ENCODE measurements around the gene MAGED2. TPM values are rescaled to one million over a fixed set of nuclear protein-coding genes. Genes with fewer than 3 reads are reported as not detected.

MAGED2 gene
- total RNA-seq, 1 experiment from 2014 or later, result 32.4 TPM

- RAD21 ChIA-PET (ENCODE audit: low non-redundant PET in 1 of 2, low total read pairs in 2 of 2, uncharacterized antibody in 2 of 2, unreplicated experiment in 2 of 2), result no interaction called here
Observed at GRCh38 chrX:54818221-54818620, 10.7 kb downstream of the MAGED2 start.

More at GRCh38 chrX:54818221-54818620, 10.7 kb downstream of the MAGED2 start:
- no peak overlapping the region for H3K4me2 ChIP-seq (ENCODE audit: low read length)
- H2AFZ ChIP-seq (ENCODE audit: low read depth, low read length, poor library complexity, severe bottlenecking), result no peak overlapping the region
- no peaks in the 10 kb centered on the region for H4K20me1 ChIP-seq (ENCODE audit: insufficient read depth)
- no TSS peak for BruUV-seq (replicated peaks)
- ATAC-seq (no peak), DNase-seq (ENCODE audit: low read depth, low spot score) (no peak)
- no peak overlapping the region for H3K4me3 ChIP-seq (replicated peaks in 1 of 2; ENCODE audit: low read depth in 1 of 2, low read length in 2 of 2)
- H3K79me2 ChIP-seq (ENCODE audit: insufficient read depth, low read length), result no peaks in the 10 kb centered on the region
- ChIA-PET CTCF (no interaction called here), POLR2A (no interaction called here)
- intact Hi-C loops (cut with micrococcal nuclease), result no loop called here
- H3K36me3 ChIP-seq (ENCODE audit: control insufficient read depth in 1 of 2, insufficient read depth in 2 of 2, low read length in 2 of 2), result no peaks in the 10 kb centered on the region
- no peak overlapping the region for H3K9ac ChIP-seq (ENCODE audit: low read length)
- no peak for TF ChIP-seq POLR2AphosphoS5 (IDR thresholded peaks at IDR 0.05; ENCODE audit: low read depth, low read length)
- TF ChIP-seq EGR1 (IDR thresholded peaks at IDR 0.05; ENCODE audit: low read depth), result no peak
- no peak for TF ChIP-seq ZBTB33 (IDR thresholded peaks at IDR 0.05; ENCODE audit: extremely low read depth, insufficient replicate concordance, low read length)
- TF ChIP-seq MAX (IDR thresholded peaks at IDR 0.05), result no peak
- TF ChIP-seq SIN3A (IDR thresholded peaks at IDR 0.05; ENCODE audit: low read depth), result no peak
- TF ChIP-seq SRF (IDR thresholded peaks at IDR 0.05; ENCODE audit: low read depth), result no peak
- TF ChIP-seq ZFX (IDR thresholded peaks at IDR 0.05), result no peak
- TF ChIP-seq SP1 (IDR thresholded peaks at IDR 0.05; ENCODE audit: low read depth), result no peak
- TF ChIP-seq CEBPB (IDR thresholded peaks at IDR 0.05; ENCODE audit: low read depth), result no peak
- TF ChIP-seq EZH2 (IDR thresholded peaks at IDR 0.05), result no peak
- no peak for TF ChIP-seq POLR2A (IDR thresholded peaks at IDR 0.05; ENCODE audit: borderline replicate concordance, extremely low read depth, insufficient read depth, insufficient read length)
- no peak for TF ChIP-seq RAD21 (IDR thresholded peaks at IDR 0.05; ENCODE audit: low read depth)
- no peak for TF ChIP-seq CBX3 (IDR thresholded peaks at IDR 0.05; ENCODE audit: low read depth)
- TF ChIP-seq ELF1 (IDR thresholded peaks at IDR 0.05; ENCODE audit: borderline replicate concordance, low read depth), result no peak
- no peak for TF ChIP-seq ZNF274 (IDR thresholded peaks at IDR 0.05; ENCODE audit: low read depth, low read length)
- H3K9me2 ChIP-seq (ENCODE audit: insufficient read depth), result no peaks in the 10 kb centered on the region
- no peaks in the 10 kb centered on the region for H3K27me3 ChIP-seq (ENCODE audit: insufficient read depth, low read length)
- no peak overlapping the region for H3K27ac ChIP-seq (ENCODE audit: low read depth, low read length)
- no peaks in the 10 kb centered on the region for H3K9me3 ChIP-seq (ENCODE audit: control insufficient read depth in 1 of 2, insufficient read depth in 1 of 2, low read depth in 1 of 2, low read length in 2 of 2)
- H3K4me1 ChIP-seq (ENCODE audit: control insufficient read depth in 1 of 2, insufficient read depth in 2 of 2, low read length in 2 of 2), result no peaks in the 10 kb centered on the region

Measured in HCT116 (cell line).